ENCODE results near the gene TDP1. TPM values are rescaled to one million over a fixed set of nuclear protein-coding genes. Genes with fewer than 3 reads are reported as not detected.

Gene TDP1
- total RNA-seq, 1 donor from 2014 or later, result 54.3 TPM

DNA sequence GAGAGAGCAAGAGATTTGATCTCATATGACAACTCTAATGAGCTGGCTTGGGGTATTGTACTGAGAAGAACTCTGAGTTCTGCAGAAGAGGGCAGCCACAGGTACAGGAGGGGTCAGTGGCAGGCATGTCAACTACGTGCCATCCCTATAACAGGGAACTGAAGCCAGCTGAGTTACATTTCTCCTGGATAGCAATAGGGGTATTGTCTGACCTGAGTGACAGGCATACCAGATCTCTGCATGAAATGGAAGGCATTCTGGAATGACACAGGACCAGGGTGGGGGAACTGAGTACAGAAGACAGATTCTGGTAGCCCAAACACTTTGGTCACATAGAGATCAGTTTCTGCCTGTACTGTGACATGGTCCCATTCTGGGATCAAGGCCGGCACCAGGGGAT lies 37.0 kb upstream of the TDP1 start:
- Mint-ChIP-seq H3K27me3 (ENCODE audit: low read depth) (no peaks in the 10 kb centered on the region), H3K27ac (ENCODE audit: unreplicated experiment) (no peak overlapping the region), H3K36me3 (ENCODE audit: low read depth) (no peaks in the 10 kb centered on the region), H3K4me1 (peaks cover 3% of the 10 kb centered on the region), H3K9me3 (no peaks in the 10 kb centered on the region), H3K4me3 (no peak overlapping the region)
- DNase-seq (ENCODE audit: low read depth, low spot score), result no peak
- TF ChIP-seq, protein P1, sequence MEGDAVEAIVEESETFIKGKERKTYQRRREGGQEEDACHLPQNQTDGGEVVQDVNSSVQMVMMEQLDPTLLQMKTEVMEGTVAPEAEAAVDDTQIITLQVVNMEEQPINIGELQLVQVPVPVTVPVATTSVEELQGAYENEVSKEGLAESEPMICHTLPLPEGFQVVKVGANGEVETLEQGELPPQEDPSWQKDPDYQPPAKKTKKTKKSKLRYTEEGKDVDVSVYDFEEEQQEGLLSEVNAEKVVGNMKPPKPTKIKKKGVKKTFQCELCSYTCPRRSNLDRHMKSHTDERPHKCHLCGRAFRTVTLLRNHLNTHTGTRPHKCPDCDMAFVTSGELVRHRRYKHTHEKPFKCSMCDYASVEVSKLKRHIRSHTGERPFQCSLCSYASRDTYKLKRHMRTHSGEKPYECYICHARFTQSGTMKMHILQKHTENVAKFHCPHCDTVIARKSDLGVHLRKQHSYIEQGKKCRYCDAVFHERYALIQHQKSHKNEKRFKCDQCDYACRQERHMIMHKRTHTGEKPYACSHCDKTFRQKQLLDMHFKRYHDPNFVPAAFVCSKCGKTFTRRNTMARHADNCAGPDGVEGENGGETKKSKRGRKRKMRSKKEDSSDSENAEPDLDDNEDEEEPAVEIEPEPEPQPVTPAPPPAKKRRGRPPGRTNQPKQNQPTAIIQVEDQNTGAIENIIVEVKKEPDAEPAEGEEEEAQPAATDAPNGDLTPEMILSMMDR (conservative IDR thresholded peaks at IDR 0.05), result no peak

DNA sequence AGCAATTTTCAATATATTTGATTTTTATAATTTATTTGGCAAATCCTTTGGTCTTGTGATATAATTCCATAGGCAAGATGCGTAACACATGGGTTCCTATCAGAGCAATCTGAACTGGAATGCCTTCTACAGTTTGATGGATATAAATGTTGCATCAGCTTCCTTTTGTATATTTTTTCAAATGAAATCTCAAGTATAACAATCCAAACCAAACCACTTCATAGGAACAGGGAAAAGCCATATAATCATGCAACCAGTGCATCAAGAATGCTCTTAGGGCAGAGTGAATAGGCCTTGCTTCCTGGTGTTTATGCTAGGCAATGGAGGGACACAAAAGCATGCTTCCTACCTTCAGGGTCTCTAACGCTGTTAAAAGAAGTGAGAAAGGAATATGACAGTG lies 35.7 kb upstream of the TDP1 start:
- Mint-ChIP-seq H3K27me3 (ENCODE audit: low read depth) (no peaks in the 10 kb centered on the region), H3K9me3 (no peaks in the 10 kb centered on the region), H3K4me3 (no peak overlapping the region), H3K36me3 (ENCODE audit: low read depth) (peaks cover 2% of the 10 kb centered on the region), H3K4me1 (peaks cover 2% of the 10 kb centered on the region), H3K27ac (ENCODE audit: unreplicated experiment) (no peak overlapping the region)
- TF ChIP-seq, protein P1 (conservative IDR thresholded peaks at IDR 0.05), result no peak
- DNase-seq (ENCODE audit: low read depth, low spot score), result no peak

DNA sequence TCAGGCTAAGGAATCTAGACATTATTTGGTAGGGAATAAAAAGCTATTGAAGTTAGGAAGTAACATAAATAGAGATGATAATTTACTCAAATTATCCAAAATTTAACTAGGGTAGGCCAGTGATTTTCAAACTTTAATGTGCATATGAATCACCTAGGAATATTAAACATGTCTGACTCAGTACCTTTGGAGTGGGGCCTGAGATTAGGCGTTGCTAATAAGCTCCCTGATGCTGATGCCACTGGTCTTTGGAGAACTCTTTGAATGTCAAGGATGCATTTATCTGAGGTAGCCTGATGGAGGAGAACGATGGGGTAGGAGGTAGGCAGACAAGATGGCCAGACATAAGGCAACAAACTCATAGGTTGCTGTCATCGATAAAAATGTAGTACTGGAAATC lies 34.4 kb upstream of the TDP1 start:
- TF ChIP-seq, protein P1 (conservative IDR thresholded peaks at IDR 0.05), result no peak
- Mint-ChIP-seq H3K27ac (ENCODE audit: unreplicated experiment) (no peak overlapping the region), H3K4me3 (no peak overlapping the region), H3K27me3 (ENCODE audit: low read depth) (no peaks in the 10 kb centered on the region), H3K36me3 (ENCODE audit: low read depth) (peaks cover 2% of the 10 kb centered on the region), H3K9me3 (no peaks in the 10 kb centered on the region), H3K4me1 (no peaks in the 10 kb centered on the region)
- DNase-seq (ENCODE audit: low read depth, low spot score), result no peak

DNA sequence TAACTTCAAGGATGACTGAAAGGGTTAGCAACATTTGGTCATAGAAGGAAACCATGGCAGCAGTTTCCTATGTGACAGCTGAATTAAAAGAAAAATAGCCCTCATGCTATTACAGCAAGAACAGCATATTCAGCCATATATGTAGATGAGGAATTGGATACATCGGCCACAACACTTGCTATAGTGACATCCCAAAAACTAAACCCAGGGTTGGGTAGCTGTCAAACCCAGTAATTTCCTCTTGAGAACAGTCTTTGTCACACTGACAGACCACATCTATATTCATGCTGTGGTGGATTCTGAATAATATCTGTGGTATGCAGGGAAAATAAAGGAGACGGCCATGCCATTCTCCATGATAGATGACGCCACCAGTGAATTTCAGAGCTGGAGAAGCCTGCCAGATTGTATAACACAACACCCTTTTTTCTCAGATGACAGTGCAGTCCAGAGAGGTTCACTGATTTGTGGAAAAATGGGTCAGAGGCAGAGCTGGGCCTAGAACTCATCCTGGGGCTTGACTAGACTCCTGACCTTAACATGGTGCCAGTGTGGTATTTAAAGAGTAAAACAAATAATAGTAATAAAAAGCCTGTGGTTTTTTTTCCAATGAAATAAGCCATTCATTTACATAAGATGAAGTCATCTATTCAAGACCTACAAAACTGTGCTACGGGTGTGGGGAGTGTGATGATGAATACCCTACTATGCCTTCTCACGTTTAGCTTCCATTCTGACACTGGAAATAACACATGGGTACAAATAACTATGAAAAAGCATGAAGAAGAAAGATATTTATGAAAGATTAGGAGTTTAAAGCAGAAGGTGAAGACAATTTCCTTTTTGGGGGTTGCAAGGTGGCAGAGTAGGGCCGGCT lies 33.5 kb upstream of the TDP1 start:
- no peak overlapping the region for H3K4me3 Mint-ChIP-seq
- no peaks in the 10 kb centered on the region for H3K9me3 Mint-ChIP-seq

DNA sequence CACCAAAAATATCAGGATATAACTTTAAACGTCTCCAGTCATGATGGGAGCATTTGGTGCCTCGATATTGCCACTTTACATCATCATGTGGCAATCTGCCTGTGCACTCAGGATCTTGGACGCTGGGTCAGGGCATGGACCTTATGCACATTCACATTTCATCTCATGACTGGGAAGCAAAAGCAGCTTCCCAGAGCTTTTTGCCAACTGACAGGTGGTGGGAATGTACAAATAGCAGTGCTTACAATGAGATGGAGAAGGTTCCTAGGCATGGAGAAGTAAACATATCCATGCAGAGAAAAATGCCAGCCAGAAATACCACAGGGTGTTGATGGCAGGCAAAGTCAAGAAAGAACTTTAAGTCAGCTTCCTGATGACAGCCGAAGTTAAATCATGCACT lies 31.5 kb upstream of the TDP1 start:
- Mint-ChIP-seq H3K9me3 (no peaks in the 10 kb centered on the region), H3K4me1 (no peaks in the 10 kb centered on the region), H3K27ac (ENCODE audit: unreplicated experiment) (no peak overlapping the region), H3K4me3 (no peak overlapping the region), H3K27me3 (ENCODE audit: low read depth) (no peaks in the 10 kb centered on the region), H3K36me3 (ENCODE audit: low read depth) (peaks cover 2% of the 10 kb centered on the region)
- no peak for DNase-seq (ENCODE audit: low read depth, low spot score)
- TF ChIP-seq, protein P1 (conservative IDR thresholded peaks at IDR 0.05), result no peak

More for the DNA sequence above, 33.5 kb upstream of the TDP1 start:
- H3K36me3 Mint-ChIP-seq (ENCODE audit: low read depth), result peaks cover 2% of the 10 kb centered on the region
- TF ChIP-seq, protein P1 (conservative IDR thresholded peaks at IDR 0.05), result no peak
- no peak for DNase-seq (ENCODE audit: low read depth, low spot score)
- H3K27ac Mint-ChIP-seq (ENCODE audit: unreplicated experiment), result no peak overlapping the region
- H3K27me3 Mint-ChIP-seq (ENCODE audit: low read depth), result no peaks in the 10 kb centered on the region
- H3K4me1 Mint-ChIP-seq, result no peaks in the 10 kb centered on the region

Data from neural crest cell (in vitro differentiated cells).